ENCODE results near the gene LGALS7B.
"Not testable (repeated sequence)": the region's sequence is repeated elsewhere in the genome, so short reads cannot be mapped to it uniquely, and the experiment has no call there.

Gene LGALS7B

GRCh38 chr19:38744874-38745273 lies 44.1 kb upstream of the LGALS7B start:
- Histone ChIP-seq H3K4me2 (ENCODE audit: low read depth, low read length) (no peak overlapping the region), H3K4me1 (ENCODE audit: low read length) (no peaks in the 10 kb centered on the region), H3K9me3 (replicated peaks; ENCODE audit: insufficient read depth, low read length) (no peaks in the 10 kb centered on the region), H2AFZ (ENCODE audit: low read length) (no peak overlapping the region), H3K4me3 (ENCODE audit: low read length) (no peak overlapping the region), H4K20me1 (ENCODE audit: insufficient read depth, low read length) (no peaks in the 10 kb centered on the region), H3K9me2 (replicated peaks; ENCODE audit: insufficient read depth, low read length) (no peaks in the 10 kb centered on the region), H3K36me3 (replicated peaks; ENCODE audit: insufficient read depth, low read length) (no peaks in the 10 kb centered on the region), H3K27me3 (replicated peaks; ENCODE audit: insufficient read depth, low read length) (no peaks in the 10 kb centered on the region), H3K79me2 (ENCODE audit: low read length) (no peaks in the 10 kb centered on the region), H3K27ac (ENCODE audit: low read length) (no peak overlapping the region), H3F3A (ENCODE audit: insufficient read depth, low read length) (no peaks in the 10 kb centered on the region), H3K9ac (ENCODE audit: low read length) (no peak overlapping the region)
- no peak for DNase-seq
- no peak for TF ChIP-seq EZH2phosphoT487 (IDR thresholded peaks at IDR 0.05; ENCODE audit: low read length)
- TF ChIP-seq CTCF (IDR thresholded peaks at IDR 0.05; ENCODE audit: low read length): no peak
- TF ChIP-seq EZH2 (optimal IDR thresholded peaks at IDR 0.05; ENCODE audit: low read depth, low read length): no peak

GRCh38 chr19:38745316-38745715 lies 43.7 kb upstream of the LGALS7B start:
- DNase-seq: no peak
- Histone ChIP-seq H3K4me2 (ENCODE audit: low read depth, low read length) (no peak overlapping the region), H3K4me3 (ENCODE audit: low read length) (no peak overlapping the region), H3K9ac (ENCODE audit: low read length) (no peak overlapping the region), H3K27ac (ENCODE audit: low read length) (no peak overlapping the region), H3K9me2 (replicated peaks; ENCODE audit: insufficient read depth, low read length) (no peaks in the 10 kb centered on the region), H3K27me3 (replicated peaks; ENCODE audit: insufficient read depth, low read length) (no peaks in the 10 kb centered on the region), H4K20me1 (ENCODE audit: insufficient read depth, low read length) (no peaks in the 10 kb centered on the region), H3K9me3 (replicated peaks; ENCODE audit: insufficient read depth, low read length) (no peaks in the 10 kb centered on the region), H3K4me1 (ENCODE audit: low read length) (no peaks in the 10 kb centered on the region), H3K36me3 (replicated peaks; ENCODE audit: insufficient read depth, low read length) (no peaks in the 10 kb centered on the region), H2AFZ (ENCODE audit: low read length) (no peak overlapping the region), H3F3A (ENCODE audit: insufficient read depth, low read length) (no peaks in the 10 kb centered on the region), H3K79me2 (ENCODE audit: low read length) (no peaks in the 10 kb centered on the region)
- TF ChIP-seq EZH2phosphoT487 (IDR thresholded peaks at IDR 0.05; ENCODE audit: low read length) (no peak), CTCF (IDR thresholded peaks at IDR 0.05; ENCODE audit: low read length) (no peak), EZH2 (optimal IDR thresholded peaks at IDR 0.05; ENCODE audit: low read depth, low read length) (no peak)

- not testable (repeated sequence) for H3K4me3 ChIP-seq (ENCODE audit: low read length); H3K27ac ChIP-seq (ENCODE audit: low read length); H3F3A ChIP-seq (ENCODE audit: insufficient read depth, low read length); H3K4me1 ChIP-seq (ENCODE audit: low read length); H3K9me2 ChIP-seq (replicated peaks; ENCODE audit: insufficient read depth, low read length); H2AFZ ChIP-seq (ENCODE audit: low read length); H3K79me2 ChIP-seq (ENCODE audit: low read length); H4K20me1 ChIP-seq (ENCODE audit: insufficient read depth, low read length); DNase-seq; H3K36me3 ChIP-seq (replicated peaks; ENCODE audit: insufficient read depth, low read length); H3K4me2 ChIP-seq (ENCODE audit: low read depth, low read length); H3K9me3 ChIP-seq (replicated peaks; ENCODE audit: insufficient read depth, low read length); H3K9ac ChIP-seq (ENCODE audit: low read length); H3K27me3 ChIP-seq (replicated peaks; ENCODE audit: insufficient read depth, low read length)
Observed at GRCh38 chr19:38753783-38754182, 35.2 kb upstream of the LGALS7B start.

- not testable (repeated sequence) for H3K9ac ChIP-seq (ENCODE audit: low read length); H3K27ac ChIP-seq (ENCODE audit: low read length); H3K4me1 ChIP-seq (ENCODE audit: low read length); H3K9me3 ChIP-seq (replicated peaks; ENCODE audit: insufficient read depth, low read length); H3K4me3 ChIP-seq (ENCODE audit: low read length); H3K27me3 ChIP-seq (replicated peaks; ENCODE audit: insufficient read depth, low read length); H3F3A ChIP-seq (ENCODE audit: insufficient read depth, low read length); H2AFZ ChIP-seq (ENCODE audit: low read length); H3K79me2 ChIP-seq (ENCODE audit: low read length); DNase-seq; H3K36me3 ChIP-seq (replicated peaks; ENCODE audit: insufficient read depth, low read length); H4K20me1 ChIP-seq (ENCODE audit: insufficient read depth, low read length); H3K9me2 ChIP-seq (replicated peaks; ENCODE audit: insufficient read depth, low read length); H3K4me2 ChIP-seq (ENCODE audit: low read depth, low read length)
Observed at GRCh38 chr19:38754196-38754595, 34.8 kb upstream of the LGALS7B start.

Measured in MM.1S (cell line).